ENCODE results near the gene RALY.
"Not testable (repeated sequence)": the region's sequence is repeated elsewhere in the genome, so short reads cannot be mapped to it uniquely, and the experiment has no call there.

The RALY gene

GRCh38 chr20:34111702-34112599 lies 118.2 kb downstream of the RALY start, which contains the start of gene EIF2S2:
EIF2S2 (minus strand) TSS chr20:34112243; CDS start chr20:34112110, 133 bp downstream.
- peak; percentile 38 for FAIRE-seq

GRCh38 chr20:34112600-34113101 lies 118.9 kb downstream of the RALY start:
- no peak for FAIRE-seq

- no peak for FAIRE-seq
These were observed 121.1 kb downstream of the RALY start for GRCh38 chr20:34114809-34115208.

- no peak for FAIRE-seq
These were observed 121.5 kb downstream of the RALY start for GRCh38 chr20:34115232-34115631.

GRCh38 chr20:34120213-34120612 lies 126.5 kb downstream of the RALY start:
- no peak for FAIRE-seq

GRCh38 chr20:34122274-34122980 lies 128.7 kb downstream of the RALY start:
- FAIRE-seq, result no peak

GRCh38 chr20:34123309-34123708 lies 129.6 kb downstream of the RALY start:
- no peak for FAIRE-seq

- no peak for FAIRE-seq
These were observed 130.9 kb downstream of the RALY start for GRCh38 chr20:34124469-34125249.

GRCh38 chr20:34127792-34128191 lies 134.1 kb downstream of the RALY start:
- FAIRE-seq, result no peak

- FAIRE-seq, result peak; percentile 92
These were observed 135.9 kb downstream of the RALY start for GRCh38 chr20:34129518-34130162.

GRCh38 chr20:34131491-34131890 lies 137.8 kb downstream of the RALY start:
- FAIRE-seq, result no peak

- not testable (repeated sequence) for FAIRE-seq
These were observed 138.8 kb downstream of the RALY start for GRCh38 chr20:34132491-34132890.

- FAIRE-seq, result not testable (repeated sequence)
These were observed 139.2 kb downstream of the RALY start for GRCh38 chr20:34132943-34133342.

GRCh38 chr20:34133365-34133860 lies 139.7 kb downstream of the RALY start:
- not testable (repeated sequence) for FAIRE-seq
